PC-9 (cell line): ENCODE results near the gene LILRA1.

Source experiments
- EZH2 ChIP-seq: fragments of 200-600 bp; sonication (generic); IDR thresholded peaks from 2 replicates; pipeline ENCODE4 v1.8.0; 2017; ENCODE audit warnings: antibody characterized with exemption, low read depth
- TF ChIP-seq, protein P1 (sequence below): fragments of 200-600 bp; sonication (generic); conservative IDR thresholded peaks from 2 replicates; pipeline ENCODE4 v1.6.1; 2017; ENCODE audit warnings: mixed run types, antibody characterized with exemption, mild to moderate bottlenecking, moderate library complexity

DNA sequence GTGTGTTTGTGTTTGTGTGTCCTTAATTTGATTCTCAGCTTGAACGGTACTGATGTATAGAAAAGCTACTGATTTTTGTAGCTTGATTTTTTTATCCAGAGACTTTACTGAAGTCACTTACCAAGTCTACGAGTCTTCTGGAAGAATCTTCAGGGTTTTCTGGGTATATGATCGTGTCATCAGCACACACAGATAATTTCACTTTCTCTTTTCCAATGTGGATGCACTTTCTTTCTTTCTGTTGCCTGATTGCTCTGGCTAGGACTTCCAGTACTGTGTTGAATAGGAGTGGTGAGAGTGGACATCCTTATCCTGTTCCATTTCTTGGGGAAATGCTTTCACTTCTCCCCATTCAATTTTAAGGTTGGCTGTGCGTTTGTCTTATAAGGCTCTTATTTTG lies 29.0 kb downstream of the LILRA1 start:
- no peak for TF ChIP-seq EZH2
- TF ChIP-seq, protein P1, sequence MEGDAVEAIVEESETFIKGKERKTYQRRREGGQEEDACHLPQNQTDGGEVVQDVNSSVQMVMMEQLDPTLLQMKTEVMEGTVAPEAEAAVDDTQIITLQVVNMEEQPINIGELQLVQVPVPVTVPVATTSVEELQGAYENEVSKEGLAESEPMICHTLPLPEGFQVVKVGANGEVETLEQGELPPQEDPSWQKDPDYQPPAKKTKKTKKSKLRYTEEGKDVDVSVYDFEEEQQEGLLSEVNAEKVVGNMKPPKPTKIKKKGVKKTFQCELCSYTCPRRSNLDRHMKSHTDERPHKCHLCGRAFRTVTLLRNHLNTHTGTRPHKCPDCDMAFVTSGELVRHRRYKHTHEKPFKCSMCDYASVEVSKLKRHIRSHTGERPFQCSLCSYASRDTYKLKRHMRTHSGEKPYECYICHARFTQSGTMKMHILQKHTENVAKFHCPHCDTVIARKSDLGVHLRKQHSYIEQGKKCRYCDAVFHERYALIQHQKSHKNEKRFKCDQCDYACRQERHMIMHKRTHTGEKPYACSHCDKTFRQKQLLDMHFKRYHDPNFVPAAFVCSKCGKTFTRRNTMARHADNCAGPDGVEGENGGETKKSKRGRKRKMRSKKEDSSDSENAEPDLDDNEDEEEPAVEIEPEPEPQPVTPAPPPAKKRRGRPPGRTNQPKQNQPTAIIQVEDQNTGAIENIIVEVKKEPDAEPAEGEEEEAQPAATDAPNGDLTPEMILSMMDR, result no peak
